ENCODE measurements around the gene PDIA6. TPM values are rescaled to one million over a fixed set of nuclear protein-coding genes. Genes with fewer than 3 reads are reported as not detected.

Gene PDIA6
- 58.7 TPM for total RNA-seq

- no peaks in the 10 kb centered on the region for H3K27me3 ChIP-seq (ENCODE audit: insufficient read depth, low read length)
- H3K9me3 ChIP-seq (ENCODE audit: low read depth, low read length): no peaks in the 10 kb centered on the region
- H3K4me1 ChIP-seq (ENCODE audit: insufficient read depth, low read length): peaks cover 34% of the 10 kb centered on the region
- H3K4me3 ChIP-seq (ENCODE audit: low read length): peak within 1 kb of the TSS; percentile 85
Observed at GRCh38 chr2:10812362-10813162, at the start of gene PDIA6. TSS of gene PDIA6 (minus strand) at chr2:10812785. CDS start at chr2:10812696, 89 bp downstream.

- Histone ChIP-seq H3K9me3 (ENCODE audit: low read depth, low read length) (no peaks in the 10 kb centered on the region), H3K27me3 (ENCODE audit: insufficient read depth, low read length) (no peaks in the 10 kb centered on the region), H3K4me3 (ENCODE audit: low read length) (no peak overlapping the region), H3K4me1 (ENCODE audit: insufficient read depth, low read length) (peaks cover 33% of the 10 kb centered on the region)
Observed at GRCh38 chr2:10862330-10862729, 49.7 kb upstream of the PDIA6 start.

GRCh38 chr2:10861765-10862164, 49.2 kb upstream of the PDIA6 start:
- Histone ChIP-seq H3K4me1 (ENCODE audit: insufficient read depth, low read length) (peaks cover 33% of the 10 kb centered on the region), H3K9me3 (ENCODE audit: low read depth, low read length) (no peaks in the 10 kb centered on the region), H3K27me3 (ENCODE audit: insufficient read depth, low read length) (no peaks in the 10 kb centered on the region), H3K4me3 (ENCODE audit: low read length) (no peak overlapping the region)

DNA sequence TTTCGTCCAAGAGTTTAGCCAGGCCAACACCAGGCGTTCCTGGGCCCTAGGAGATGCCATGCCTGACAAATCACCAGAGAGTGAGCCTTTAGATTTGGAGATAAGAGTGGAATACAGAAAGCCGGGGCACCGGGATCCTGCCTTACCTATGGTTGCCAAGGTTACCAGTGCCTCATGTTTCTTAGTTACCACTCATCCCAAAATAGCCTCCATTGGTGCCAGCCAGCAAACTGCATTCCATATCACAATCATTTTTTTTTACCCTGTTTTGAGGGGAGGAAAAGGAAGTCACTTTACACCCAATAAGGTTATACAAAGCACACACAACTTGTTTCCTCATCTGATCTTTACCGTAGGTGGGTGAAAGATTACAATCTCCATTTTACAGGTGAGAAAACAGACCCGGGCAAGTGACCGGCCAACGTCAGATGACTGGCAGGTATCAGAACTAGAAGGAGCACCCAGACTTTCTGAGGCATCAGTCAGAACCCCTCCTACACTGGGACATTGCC, 48.3 kb upstream of the PDIA6 start:
- H3K9me3 ChIP-seq (ENCODE audit: low read depth, low read length): no peaks in the 10 kb centered on the region
- H3K4me1 ChIP-seq (ENCODE audit: insufficient read depth, low read length): peaks cover 28% of the 10 kb centered on the region
- H3K27me3 ChIP-seq (ENCODE audit: insufficient read depth, low read length): no peaks in the 10 kb centered on the region
- no peak overlapping the region for H3K4me3 ChIP-seq (ENCODE audit: low read length)

GRCh38 chr2:10860081-10860813, 47.7 kb upstream of the PDIA6 start:
- no peaks in the 10 kb centered on the region for H3K27me3 ChIP-seq (ENCODE audit: insufficient read depth, low read length)
- peaks cover 23% of the 10 kb centered on the region for H3K4me1 ChIP-seq (ENCODE audit: insufficient read depth, low read length)
- no peak overlapping the region for H3K4me3 ChIP-seq (ENCODE audit: low read length)
- no peaks in the 10 kb centered on the region for H3K9me3 ChIP-seq (ENCODE audit: low read depth, low read length)

GRCh38 chr2:10859278-10859677, 46.7 kb upstream of the PDIA6 start:
- Histone ChIP-seq H3K4me3 (ENCODE audit: low read length) (no peak overlapping the region), H3K4me1 (ENCODE audit: insufficient read depth, low read length) (peaks cover 13% of the 10 kb centered on the region), H3K27me3 (ENCODE audit: insufficient read depth, low read length) (no peaks in the 10 kb centered on the region), H3K9me3 (ENCODE audit: low read depth, low read length) (no peaks in the 10 kb centered on the region)

- Histone ChIP-seq H3K4me3 (ENCODE audit: low read length) (no peak overlapping the region), H3K9me3 (ENCODE audit: low read depth, low read length) (no peaks in the 10 kb centered on the region), H3K27me3 (ENCODE audit: insufficient read depth, low read length) (no peaks in the 10 kb centered on the region), H3K4me1 (ENCODE audit: insufficient read depth, low read length) (no peaks in the 10 kb centered on the region)
Observed at GRCh38 chr2:10848541-10848940, 36.0 kb upstream of the PDIA6 start.

DNA sequence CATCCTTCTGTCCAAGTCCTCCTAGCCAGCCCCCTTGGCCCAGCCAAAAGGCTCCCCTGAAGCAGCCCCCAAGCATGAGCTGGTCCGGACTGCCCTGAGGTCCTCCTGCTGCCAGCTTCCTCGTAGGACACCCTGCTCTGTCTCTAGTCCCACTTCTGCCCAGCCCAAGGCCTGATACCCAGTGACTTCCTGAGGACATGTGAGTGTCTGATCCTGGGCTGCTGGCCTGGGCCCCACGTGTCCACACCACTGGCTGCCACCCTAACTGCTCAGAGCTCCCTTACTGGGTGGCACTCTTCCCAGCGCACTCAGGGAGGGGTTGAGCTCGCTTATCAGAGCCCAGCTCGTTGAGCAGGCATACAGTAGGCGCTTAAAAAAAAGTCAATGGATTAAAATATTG, 34.4 kb upstream of the PDIA6 start:
- Histone ChIP-seq H3K9me3 (ENCODE audit: low read depth, low read length) (no peaks in the 10 kb centered on the region), H3K4me1 (ENCODE audit: insufficient read depth, low read length) (no peaks in the 10 kb centered on the region), H3K27me3 (ENCODE audit: insufficient read depth, low read length) (no peaks in the 10 kb centered on the region), H3K4me3 (ENCODE audit: low read length) (no peak overlapping the region)

DNA sequence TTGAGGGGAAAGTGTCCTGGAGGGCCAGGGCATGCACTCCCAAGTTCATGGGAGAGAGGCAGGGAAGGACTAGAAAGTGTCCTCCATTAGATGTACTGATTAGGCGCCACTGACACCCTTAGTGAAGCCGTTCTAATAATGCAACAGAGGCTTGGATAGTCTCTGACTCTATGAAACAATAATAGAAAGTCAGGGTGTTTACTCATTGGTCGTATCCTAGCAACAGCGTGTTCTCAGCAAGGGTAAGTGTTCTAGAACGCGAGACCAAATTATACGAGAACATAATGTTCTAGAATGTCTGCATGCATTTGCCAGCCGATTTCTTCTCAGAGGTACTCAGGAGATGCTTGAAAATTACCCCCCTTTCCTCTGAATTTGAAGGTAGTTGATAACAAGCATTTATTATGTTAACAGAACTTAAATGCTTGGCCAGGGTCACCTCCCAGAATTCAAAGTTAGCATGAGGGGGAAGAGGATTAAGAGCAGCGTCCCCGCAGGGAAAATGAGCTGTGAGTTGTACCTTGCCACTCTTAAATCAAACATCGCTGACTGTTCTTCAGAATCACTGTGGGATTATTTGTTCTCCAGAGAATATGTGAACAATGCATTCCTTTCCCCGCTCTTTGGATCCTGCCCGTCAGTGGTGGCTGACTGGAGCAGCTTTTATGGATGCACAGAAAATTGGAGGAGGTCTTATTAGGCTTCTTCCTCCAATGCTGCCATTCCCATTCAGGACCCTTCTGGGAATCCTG, 33.7 kb upstream of the PDIA6 start:
- H3K27me3 ChIP-seq (ENCODE audit: insufficient read depth, low read length): no peaks in the 10 kb centered on the region
- no peaks in the 10 kb centered on the region for H3K9me3 ChIP-seq (ENCODE audit: low read depth, low read length)
- H3K4me1 ChIP-seq (ENCODE audit: insufficient read depth, low read length): no peaks in the 10 kb centered on the region
- H3K4me3 ChIP-seq (ENCODE audit: low read length): no peak overlapping the region

- H3K4me3 ChIP-seq (ENCODE audit: low read length): no peak overlapping the region
- no peaks in the 10 kb centered on the region for H3K4me1 ChIP-seq (ENCODE audit: insufficient read depth, low read length)
- no peaks in the 10 kb centered on the region for H3K27me3 ChIP-seq (ENCODE audit: insufficient read depth, low read length)
- H3K9me3 ChIP-seq (ENCODE audit: low read depth, low read length): no peaks in the 10 kb centered on the region
Observed at GRCh38 chr2:10845640-10846039, 33.1 kb upstream of the PDIA6 start.

DNA sequence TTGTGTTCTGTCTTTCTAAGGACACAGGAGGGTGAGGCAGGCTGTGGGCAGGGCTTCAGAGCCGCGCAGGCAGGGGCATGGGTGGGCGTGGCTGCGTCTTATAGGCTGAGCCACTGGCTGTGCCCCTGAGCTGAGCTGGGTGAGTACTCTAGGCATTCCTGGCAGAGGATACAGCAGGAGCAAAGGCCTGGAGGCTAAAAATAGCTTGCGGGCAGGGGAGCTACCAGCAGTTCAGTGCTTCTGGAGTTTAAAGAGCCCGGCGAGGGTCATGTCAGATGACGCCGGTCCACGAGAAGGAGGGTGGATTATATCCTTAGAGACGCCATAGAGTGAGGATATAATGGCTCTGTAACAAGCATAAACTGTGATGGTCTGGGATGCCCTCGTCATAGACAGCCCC, 31.5 kb upstream of the PDIA6 start:
- no peak overlapping the region for H3K4me3 ChIP-seq (ENCODE audit: low read length)
- H3K4me1 ChIP-seq (ENCODE audit: insufficient read depth, low read length): no peaks in the 10 kb centered on the region
- no peaks in the 10 kb centered on the region for H3K9me3 ChIP-seq (ENCODE audit: low read depth, low read length)
- no peaks in the 10 kb centered on the region for H3K27me3 ChIP-seq (ENCODE audit: insufficient read depth, low read length)

- Histone ChIP-seq H3K27me3 (ENCODE audit: insufficient read depth, low read length) (no peaks in the 10 kb centered on the region), H3K4me1 (ENCODE audit: insufficient read depth, low read length) (no peaks in the 10 kb centered on the region)
Observed at GRCh38 chr2:10842506-10842905, 29.9 kb upstream of the PDIA6 start.

GRCh38 chr2:10841547-10842219, 29.1 kb upstream of the PDIA6 start:
- no peak overlapping the region for H3K4me3 ChIP-seq (ENCODE audit: low read length)
- H3K9me3 ChIP-seq (ENCODE audit: low read depth, low read length): no peaks in the 10 kb centered on the region
- H3K4me1 ChIP-seq (ENCODE audit: insufficient read depth, low read length): no peaks in the 10 kb centered on the region
- no peaks in the 10 kb centered on the region for H3K27me3 ChIP-seq (ENCODE audit: insufficient read depth, low read length)

More at GRCh38 chr2:10842506-10842905, 29.9 kb upstream of the PDIA6 start:
- H3K4me3 ChIP-seq (ENCODE audit: low read length): no peak overlapping the region
- no peaks in the 10 kb centered on the region for H3K9me3 ChIP-seq (ENCODE audit: low read depth, low read length)

- Histone ChIP-seq H3K27me3 (ENCODE audit: insufficient read depth, low read length) (no peaks in the 10 kb centered on the region), H3K4me3 (ENCODE audit: low read length) (no peak overlapping the region), H3K9me3 (ENCODE audit: low read depth, low read length) (no peaks in the 10 kb centered on the region), H3K4me1 (ENCODE audit: insufficient read depth, low read length) (peaks cover 5% of the 10 kb centered on the region)
Observed at GRCh38 chr2:10839813-10840212, 27.2 kb upstream of the PDIA6 start.

All from mononuclear cell (primary cell).